Chondrocyte (in vitro differentiated cells): ENCODE results near the gene CDK5. TPM values are rescaled to one million over a fixed set of nuclear protein-coding genes. Genes with fewer than 3 reads are reported as not detected.
A peak's percentile ranks its signal among the peaks of the same experiment; 100 is the strongest.

ENCODE experiments used
- DNase-seq: peaks from one replicate; pipeline ENCODE4 v3.0.0; 2021; ENCODE audit warnings: mixed read lengths, low spot score
- H3K27ac Mint-ChIP-seq: one replicate; pipeline ENCODE4 v1.8.0; 2021; ENCODE audit warnings: mild to moderate bottlenecking, moderate library complexity, mixed read lengths; ENCODE audit not compliant: unreplicated experiment
- H3K27me3 Mint-ChIP-seq: 2 replicates; pipeline ENCODE4 v1.8.0; 2021; ENCODE audit warnings: low read depth, mixed read lengths
- H3K36me3 Mint-ChIP-seq: 2 replicates; pipeline ENCODE4 v1.8.0; 2021; ENCODE audit warnings: low read depth, mixed read lengths
- H3K4me1 Mint-ChIP-seq: 2 replicates; pipeline ENCODE4 v1.8.0; 2021; ENCODE audit warnings: low read depth, mild to moderate bottlenecking, mixed read lengths
- H3K4me3 Mint-ChIP-seq: one replicate; pipeline ENCODE4 v1.8.0; 2021; ENCODE audit warnings: mild to moderate bottlenecking, moderate library complexity, mixed read lengths; ENCODE audit not compliant: unreplicated experiment
- H3K9me3 Mint-ChIP-seq: 2 replicates; pipeline ENCODE4 v1.8.0; 2021; ENCODE audit warnings: low read depth, mixed read lengths
- total RNA-seq: library from RNA; stranded (reverse); gene quantifications from 3 replicates; pipeline ENCODE4 v1.2.1, GENCODE V29; 2021
- TF ChIP-seq, protein P1 (sequence below): fragments of 200-600 bp; sonication (generic); IDR thresholded peaks from 2 replicates; pipeline ENCODE4 v1.5.0; 2021; ENCODE audit warnings: antibody characterized with exemption, mild to moderate bottlenecking, moderate library complexity

Gene CDK5
- total RNA-seq, 1 donor from 2014 or later, result 24.0 TPM

DNA sequence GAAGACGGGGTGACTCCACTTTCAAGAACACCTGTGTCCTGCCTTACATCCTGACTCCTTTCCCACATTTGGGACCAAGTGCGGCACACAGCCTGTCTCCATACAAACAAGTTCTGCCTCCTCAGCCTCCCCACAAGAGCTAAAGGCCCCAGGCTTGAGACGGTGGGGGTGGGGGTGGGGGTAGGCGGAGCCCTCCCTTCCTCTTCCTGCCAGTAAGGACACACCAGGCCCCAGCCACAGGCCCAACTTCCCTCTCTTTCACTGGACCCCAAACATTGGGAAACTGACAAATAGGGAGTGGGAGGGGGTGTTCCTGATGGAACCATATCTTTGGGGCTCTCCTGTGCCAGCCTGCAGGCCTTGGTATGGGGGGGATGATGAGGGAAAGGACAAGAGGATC is 4.6 kb downstream of the CDK5 start:
- H3K36me3 Mint-ChIP-seq, result peaks cover 4% of the 10 kb centered on the region
- H3K27ac Mint-ChIP-seq, result no peak overlapping the region
- no peaks in the 10 kb centered on the region for H3K9me3 Mint-ChIP-seq
- TF ChIP-seq, protein P1, sequence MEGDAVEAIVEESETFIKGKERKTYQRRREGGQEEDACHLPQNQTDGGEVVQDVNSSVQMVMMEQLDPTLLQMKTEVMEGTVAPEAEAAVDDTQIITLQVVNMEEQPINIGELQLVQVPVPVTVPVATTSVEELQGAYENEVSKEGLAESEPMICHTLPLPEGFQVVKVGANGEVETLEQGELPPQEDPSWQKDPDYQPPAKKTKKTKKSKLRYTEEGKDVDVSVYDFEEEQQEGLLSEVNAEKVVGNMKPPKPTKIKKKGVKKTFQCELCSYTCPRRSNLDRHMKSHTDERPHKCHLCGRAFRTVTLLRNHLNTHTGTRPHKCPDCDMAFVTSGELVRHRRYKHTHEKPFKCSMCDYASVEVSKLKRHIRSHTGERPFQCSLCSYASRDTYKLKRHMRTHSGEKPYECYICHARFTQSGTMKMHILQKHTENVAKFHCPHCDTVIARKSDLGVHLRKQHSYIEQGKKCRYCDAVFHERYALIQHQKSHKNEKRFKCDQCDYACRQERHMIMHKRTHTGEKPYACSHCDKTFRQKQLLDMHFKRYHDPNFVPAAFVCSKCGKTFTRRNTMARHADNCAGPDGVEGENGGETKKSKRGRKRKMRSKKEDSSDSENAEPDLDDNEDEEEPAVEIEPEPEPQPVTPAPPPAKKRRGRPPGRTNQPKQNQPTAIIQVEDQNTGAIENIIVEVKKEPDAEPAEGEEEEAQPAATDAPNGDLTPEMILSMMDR, result no peak
- H3K27me3 Mint-ChIP-seq, result no peaks in the 10 kb centered on the region
- DNase-seq, result no peak
- H3K4me3 Mint-ChIP-seq, result no peak overlapping the region
- peaks cover 16% of the 10 kb centered on the region for H3K4me1 Mint-ChIP-seq

DNA sequence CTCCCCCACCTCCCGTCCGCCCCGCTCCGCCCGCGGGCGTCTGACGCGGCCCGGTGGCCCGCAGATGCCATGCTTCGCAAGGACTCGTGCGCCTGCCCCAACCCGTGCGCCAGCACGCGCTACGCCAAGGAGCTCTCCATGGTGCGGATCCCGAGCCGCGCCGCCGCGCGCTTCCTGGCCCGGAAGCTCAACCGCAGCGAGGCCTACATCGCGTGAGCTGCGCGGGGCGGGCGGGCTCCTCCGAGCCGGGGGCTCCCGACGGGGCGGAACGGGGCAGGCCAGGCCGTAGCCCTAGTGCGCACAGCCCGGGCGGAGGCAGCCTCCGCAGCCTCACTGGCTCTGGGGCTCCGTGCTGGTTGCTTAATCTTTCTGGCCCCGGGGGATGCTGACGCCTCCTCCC is 6.6 kb downstream of the CDK5 start:
- no peak overlapping the region for H3K4me3 Mint-ChIP-seq
- TF ChIP-seq, protein P1, result no peak
- peaks cover 4% of the 10 kb centered on the region for H3K36me3 Mint-ChIP-seq
- H3K4me1 Mint-ChIP-seq, result peaks cover 19% of the 10 kb centered on the region
- H3K27ac Mint-ChIP-seq, result no peak overlapping the region
- H3K27me3 Mint-ChIP-seq, result no peaks in the 10 kb centered on the region
- H3K9me3 Mint-ChIP-seq, result no peaks in the 10 kb centered on the region
- no peak for DNase-seq

DNA sequence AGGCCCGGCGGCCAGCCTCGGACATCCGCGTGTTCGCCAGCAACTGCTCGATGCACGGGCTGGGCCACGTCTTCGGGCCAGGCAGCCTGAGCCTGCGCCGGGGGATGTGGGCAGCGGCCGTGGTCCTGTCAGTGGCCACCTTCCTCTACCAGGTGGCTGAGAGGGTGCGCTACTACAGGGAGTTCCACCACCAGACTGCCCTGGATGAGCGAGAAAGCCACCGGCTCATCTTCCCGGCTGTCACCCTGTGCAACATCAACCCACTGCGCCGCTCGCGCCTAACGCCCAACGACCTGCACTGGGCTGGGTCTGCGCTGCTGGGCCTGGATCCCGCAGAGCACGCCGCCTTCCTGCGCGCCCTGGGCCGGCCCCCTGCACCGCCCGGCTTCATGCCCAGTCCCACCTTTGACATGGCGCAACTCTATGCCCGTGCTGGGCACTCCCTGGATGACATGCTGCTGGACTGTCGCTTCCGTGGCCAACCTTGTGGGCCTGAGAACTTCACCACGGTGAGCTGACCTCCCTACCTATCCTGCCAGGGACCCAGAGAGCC is 8.7 kb downstream of the CDK5 start:
- Mint-ChIP-seq H3K36me3 (peaks cover 3% of the 10 kb centered on the region), H3K27ac (no peak overlapping the region), H3K27me3 (no peaks in the 10 kb centered on the region), H3K4me3 (no peak overlapping the region), H3K9me3 (no peaks in the 10 kb centered on the region), H3K4me1 (peaks cover 26% of the 10 kb centered on the region)
- DNase-seq, result no peak
- TF ChIP-seq, protein P1, result no peak

DNA sequence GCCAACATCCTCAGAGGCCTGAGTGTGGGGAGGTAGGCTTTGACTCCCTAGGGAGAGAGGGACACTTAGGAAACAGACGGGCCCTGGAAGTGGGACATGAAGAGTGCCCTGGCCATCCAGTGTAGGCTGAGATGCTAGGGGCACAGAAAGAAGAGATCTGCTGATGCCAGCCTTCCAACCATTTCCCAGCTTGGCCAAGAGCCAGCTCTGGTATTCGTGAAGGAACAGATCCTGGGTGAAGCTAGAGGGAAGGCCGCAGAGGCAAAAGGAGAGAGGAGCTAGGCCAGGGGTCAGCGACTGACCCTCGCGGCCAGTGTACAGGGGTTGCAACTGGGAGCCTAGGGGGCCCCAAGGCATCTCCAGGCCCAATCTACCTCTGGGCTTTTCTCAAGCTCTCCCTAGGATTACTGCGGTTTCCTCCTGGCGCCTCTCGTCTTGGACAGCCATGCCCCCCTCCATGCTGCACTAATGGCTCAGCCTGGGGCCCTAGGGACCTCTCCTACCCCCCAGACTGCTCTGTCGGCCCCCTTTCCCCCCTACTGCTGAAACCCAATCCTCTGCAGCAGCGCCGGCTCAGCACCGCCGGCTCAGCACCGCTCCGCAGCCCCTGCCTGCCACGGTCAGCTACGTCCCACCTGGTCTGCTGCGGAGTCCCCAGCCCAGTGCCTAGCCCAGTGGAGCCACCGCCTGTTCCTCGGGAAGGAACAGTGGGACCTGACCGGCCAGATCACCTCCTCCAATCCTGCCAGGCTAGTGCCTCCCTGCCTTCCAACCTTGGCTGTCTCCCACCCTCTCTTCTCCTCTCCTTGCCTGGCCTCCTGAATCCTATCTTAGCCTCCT is 9.5 kb downstream of the CDK5 start, which contains the start of gene ASIC3:
Gene ASIC3 (plus strand): TSS at position 556 of the 840 bp plus-strand sequence. CDS start 355 bp downstream, outside the sequence.
- Mint-ChIP-seq H3K27ac (no peak within 1 kb of the TSS), H3K27me3 (no peaks in the 10 kb centered on the region), H3K4me1 (peaks cover 26% of the 10 kb centered on the region), H3K36me3 (peaks cover 2% of the 10 kb centered on the region), H3K9me3 (no peaks in the 10 kb centered on the region), H3K4me3 (no peak within 1 kb of the TSS)
- TF ChIP-seq, protein P1, result no peak
- DNase-seq, result no peak

DNA sequence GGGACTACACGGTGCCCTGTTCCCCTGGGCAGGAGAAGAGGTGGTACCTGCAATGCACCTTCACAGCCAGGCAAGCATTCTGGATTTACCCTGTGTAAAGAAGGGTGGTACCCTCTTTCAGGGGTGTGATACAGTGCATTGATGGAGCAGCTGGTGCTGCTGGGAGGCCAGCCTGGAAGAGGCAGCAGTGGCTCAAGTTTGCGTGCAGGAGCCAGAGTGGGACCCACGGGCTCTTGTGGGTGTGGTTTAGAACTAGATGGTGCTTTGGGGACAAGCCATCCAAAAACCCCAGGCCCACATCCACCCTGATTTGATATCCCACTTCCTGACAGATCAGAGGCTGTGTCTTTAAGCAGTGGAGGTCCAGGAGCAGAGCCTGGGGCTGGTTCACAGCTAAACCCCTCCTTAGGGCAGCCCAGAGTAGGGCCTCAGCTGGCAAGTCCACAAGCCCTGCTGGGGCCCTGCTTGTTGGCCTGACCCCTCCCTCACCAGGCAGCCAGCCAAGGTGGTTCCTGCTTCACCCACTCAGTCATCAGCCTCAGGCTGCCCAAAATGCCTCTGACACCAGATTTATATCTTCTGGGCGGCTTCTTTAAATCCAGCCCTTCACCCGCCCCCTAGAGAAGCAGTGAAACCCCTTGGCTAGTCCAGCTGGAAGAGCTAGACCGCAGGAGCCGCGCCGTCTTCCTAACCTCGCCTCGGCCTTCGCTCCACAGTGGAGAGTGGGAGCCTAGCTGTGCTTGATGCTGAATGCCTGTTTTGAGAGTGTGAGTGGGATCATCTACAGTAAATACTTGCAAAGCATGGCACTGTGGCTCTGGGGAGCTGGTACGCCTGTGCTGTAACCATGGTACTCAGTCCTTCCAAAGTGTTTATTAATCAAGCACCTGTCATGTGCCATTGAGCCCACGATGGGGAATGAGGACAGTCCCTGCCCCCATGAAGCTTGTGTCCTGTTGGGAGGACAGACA is 10.8 kb downstream of the CDK5 start:
- TF ChIP-seq, protein P1, result no peak
- Mint-ChIP-seq H3K4me3 (no peak overlapping the region), H3K27me3 (no peaks in the 10 kb centered on the region), H3K36me3 (no peaks in the 10 kb centered on the region), H3K4me1 (peaks cover 26% of the 10 kb centered on the region), H3K9me3 (no peaks in the 10 kb centered on the region), H3K27ac (peak overlapping the region; percentile 3)
- no peak for DNase-seq
